GM12875 (cell line): Measurements from ENCODE around the gene COPS7B.

Experiments used
- H3K4me3 ChIP-seq: one replicate; pipeline ENCODE4 v1.5.1; 2011; ENCODE audit warnings: low read depth, low read length, control low read depth
- TF ChIP-seq, protein P1 (sequence below): IDR thresholded peaks from 2 replicates; pipeline ENCODE4 v1.5.1; 2011; ENCODE audit warnings: low read depth, mild to moderate bottlenecking, control low read depth, inconsistent platforms, low read length, moderate library complexity, borderline replicate concordance; ENCODE audit not compliant: insufficient read depth

Gene COPS7B

DNA sequence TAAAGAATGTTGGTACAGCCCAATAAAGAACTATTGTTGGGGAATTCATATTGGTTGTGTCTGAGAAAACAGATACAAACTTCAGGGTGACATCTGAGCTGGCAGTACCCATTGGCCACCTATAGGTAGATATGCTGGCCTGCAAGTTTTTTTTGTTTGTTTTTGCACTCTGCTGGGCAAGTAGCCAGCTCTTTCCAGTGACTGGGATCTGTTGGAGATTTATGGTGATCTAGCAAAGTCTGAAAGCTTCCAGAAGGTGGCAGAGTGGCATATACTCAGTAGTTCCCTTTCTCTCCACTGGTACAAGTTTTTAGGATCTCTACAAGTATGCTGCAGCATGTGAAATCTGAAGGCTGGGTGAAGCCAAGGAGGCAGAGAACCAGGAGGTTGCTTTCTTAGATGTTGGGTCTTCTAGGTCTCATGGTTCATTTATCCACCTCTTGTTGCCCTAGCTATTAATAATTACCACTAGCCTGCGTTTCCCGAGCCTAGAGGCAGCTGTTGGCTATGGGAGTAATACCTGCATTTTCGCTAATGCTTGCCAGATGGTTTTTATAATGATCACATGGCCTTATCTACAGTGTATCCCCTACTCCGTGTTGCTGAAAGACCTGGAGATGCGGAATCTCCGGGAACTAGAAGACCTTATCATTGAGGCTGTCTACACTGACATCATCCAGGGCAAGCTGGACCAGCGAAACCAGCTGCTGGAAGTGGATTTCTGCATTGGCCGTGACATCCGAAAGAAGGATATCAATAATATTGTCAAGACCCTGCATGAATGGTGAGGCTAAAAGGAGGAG lies 9.5 kb downstream of the COPS7B start:
- TF ChIP-seq, protein P1, sequence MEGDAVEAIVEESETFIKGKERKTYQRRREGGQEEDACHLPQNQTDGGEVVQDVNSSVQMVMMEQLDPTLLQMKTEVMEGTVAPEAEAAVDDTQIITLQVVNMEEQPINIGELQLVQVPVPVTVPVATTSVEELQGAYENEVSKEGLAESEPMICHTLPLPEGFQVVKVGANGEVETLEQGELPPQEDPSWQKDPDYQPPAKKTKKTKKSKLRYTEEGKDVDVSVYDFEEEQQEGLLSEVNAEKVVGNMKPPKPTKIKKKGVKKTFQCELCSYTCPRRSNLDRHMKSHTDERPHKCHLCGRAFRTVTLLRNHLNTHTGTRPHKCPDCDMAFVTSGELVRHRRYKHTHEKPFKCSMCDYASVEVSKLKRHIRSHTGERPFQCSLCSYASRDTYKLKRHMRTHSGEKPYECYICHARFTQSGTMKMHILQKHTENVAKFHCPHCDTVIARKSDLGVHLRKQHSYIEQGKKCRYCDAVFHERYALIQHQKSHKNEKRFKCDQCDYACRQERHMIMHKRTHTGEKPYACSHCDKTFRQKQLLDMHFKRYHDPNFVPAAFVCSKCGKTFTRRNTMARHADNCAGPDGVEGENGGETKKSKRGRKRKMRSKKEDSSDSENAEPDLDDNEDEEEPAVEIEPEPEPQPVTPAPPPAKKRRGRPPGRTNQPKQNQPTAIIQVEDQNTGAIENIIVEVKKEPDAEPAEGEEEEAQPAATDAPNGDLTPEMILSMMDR, result no peak
- H3K4me3 ChIP-seq, result no peak overlapping the region

DNA sequence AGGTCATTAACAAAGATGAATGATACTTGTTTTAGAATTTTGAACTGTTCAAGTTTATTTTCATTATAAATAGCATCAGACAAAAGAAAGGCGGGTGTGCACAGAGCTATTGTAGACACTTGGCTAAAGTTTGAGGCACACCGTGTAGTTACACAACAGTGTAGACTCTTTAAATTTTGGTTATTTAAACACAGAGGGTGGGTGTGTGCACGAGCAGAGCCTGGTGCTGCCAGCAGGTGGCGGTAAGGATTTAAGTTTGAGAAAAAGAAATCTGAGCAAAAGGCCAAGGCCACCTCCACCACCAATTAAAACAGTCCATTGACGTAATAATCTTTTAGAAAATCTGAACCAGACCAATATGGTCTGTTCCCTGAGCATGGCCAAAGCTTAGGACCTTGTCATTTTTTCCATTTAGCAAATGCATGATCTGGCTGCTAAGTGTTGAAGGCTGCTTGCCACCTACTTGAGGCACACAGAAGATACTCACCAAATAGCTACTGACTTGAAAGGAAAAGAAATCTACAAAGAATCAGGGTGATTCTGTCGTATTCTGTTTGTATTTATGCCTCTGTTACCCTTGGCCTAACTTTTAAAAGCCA lies 14.3 kb downstream of the COPS7B start:
- no peak overlapping the region for H3K4me3 ChIP-seq
- TF ChIP-seq, protein P1, result peak; percentile 75; the same call in 1 of the 2 replicates

DNA sequence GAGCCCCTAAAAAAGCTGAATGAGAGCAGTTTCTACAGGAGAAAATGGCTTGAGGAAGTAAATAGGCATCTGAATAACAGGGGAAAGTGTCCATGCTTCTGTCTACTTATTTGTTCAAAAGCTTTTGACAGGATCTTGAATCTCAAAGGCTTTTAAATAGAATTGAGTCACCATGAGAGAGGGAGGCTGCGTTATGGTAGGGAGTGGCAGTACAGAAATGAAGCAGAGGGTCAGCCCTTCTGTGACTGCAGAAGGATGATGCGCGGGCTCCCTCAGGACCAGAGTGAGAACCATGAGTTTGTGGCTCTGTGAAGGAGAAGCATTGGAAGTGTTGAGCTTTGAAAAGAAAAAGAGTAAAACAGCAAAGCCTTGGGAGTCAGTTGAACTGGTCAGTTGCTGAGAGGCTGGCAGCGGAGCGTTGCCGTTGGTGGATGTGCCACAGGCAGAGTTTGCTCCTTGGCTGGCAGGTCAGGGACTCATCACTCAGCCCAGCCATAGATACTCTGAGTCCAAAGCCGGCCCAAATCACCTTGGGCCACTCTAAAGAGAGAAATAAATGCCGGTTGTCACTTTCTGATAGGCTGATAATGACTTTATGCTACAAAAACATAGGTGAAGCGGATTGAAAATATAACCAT lies 17.4 kb downstream of the COPS7B start:
- no peak overlapping the region for H3K4me3 ChIP-seq
- TF ChIP-seq, protein P1, result no peak

DNA sequence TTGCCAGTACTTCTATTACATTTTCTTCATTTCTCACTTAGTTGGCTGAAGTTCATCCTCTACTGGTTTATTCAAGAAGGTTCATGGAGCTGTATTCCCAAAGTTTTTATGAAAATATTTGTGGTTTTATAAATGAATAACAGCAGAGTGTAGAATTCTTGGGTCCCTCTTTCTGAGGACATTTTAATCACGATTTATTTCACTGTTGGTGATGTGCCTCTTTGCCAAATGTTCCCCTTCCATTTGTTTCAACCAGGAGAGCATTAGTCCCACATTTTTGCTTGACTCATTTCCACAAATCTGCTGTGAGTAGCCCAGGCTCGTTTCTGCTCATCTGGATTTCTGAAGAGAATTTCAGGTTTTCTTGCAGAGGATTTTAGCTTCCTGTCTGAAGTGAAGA lies 20.8 kb downstream of the COPS7B start:
- H3K4me3 ChIP-seq, result no peak overlapping the region
- TF ChIP-seq, protein P1, result no peak

DNA sequence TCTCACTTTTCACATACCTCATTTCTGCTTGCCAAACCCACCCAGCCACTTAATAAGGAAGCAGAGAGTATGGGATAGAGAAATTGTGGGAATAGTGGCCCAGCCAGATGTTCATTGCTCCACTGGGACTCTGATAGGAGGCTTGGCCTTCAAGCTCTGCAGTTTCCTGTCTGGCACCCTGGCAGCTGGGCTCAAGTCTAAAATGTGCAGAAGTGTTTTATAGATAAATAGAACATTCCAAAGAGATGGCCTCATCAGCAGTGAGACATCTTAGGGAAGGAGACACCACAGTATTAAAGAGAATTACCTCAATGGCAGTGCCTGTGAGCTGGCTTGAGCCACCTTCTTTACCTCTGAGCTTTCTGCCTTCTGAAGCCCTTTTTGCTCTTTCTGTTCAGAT lies 24.7 kb downstream of the COPS7B start:
- no peak overlapping the region for H3K4me3 ChIP-seq
- TF ChIP-seq, protein P1, result no peak

DNA sequence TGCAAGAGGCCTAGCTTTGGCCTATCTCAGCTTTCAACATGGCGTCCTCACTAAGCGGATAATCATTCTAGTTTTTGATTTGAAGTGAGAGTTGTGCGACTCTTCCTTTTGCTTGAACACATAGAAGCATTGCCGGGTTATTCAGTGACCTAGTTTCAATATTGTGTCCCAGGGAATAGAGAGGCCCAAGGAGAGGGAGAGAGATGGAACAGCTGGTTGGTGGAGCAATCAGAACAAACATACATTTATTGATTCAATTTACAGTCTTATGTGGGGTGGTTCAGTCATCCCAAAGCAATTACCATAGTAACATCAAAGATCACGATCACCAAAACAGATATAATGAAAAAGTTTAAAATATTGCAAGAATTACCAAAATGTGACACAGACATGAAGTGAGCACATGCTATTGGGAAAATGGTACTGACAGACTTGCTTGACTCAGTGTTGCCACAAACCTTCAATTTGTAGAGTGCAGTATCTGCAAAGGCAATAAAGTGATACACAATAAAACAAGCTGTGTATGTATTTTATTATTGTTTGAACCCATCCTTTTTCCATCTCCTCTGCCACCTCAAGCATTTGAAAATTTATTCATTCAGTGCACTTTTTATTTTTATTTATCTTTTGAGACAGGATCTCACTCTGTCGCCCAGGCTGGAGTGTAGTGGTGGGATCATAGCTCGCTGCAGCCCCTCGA lies 30.2 kb downstream of the COPS7B start:
- TF ChIP-seq, protein P1, result no peak
- H3K4me3 ChIP-seq, result no peak overlapping the region
